Heart right ventricle (tissue), 16 donors: ENCODE measurements around the gene CHKA. TPM values are rescaled to one million over a fixed set of nuclear protein-coding genes. Genes with fewer than 3 reads are reported as not detected.
A peak's percentile ranks its signal among the peaks of the same experiment; 100 is the strongest.

Source experiments
- ATAC-seq, 8 donors: fragments of 200-7000 bp; cut with Tn5 transposase; one replicate each; pipeline ENCODE4 v1.9.1; 2020; ENCODE audit warnings: mild to moderate bottlenecking in 8 of 8, moderate library complexity in 8 of 8, moderate number of reproducible peaks in 1 of 8
- DNase-seq, 2 donors: peaks; one replicate each; pipeline ENCODE4 v3.0.0-alpha.2; 2020
- H3K27ac ChIP-seq, 10 donors: fragments of 200-600 bp; sonication (generic) in 2 of 10; one replicate each; pipeline versions ENCODE4 v1.5.0 to v1.8.0; 2020 to 2022; ENCODE audit warnings: mild to moderate bottlenecking in 3 of 10
- H3K27me3 ChIP-seq, 7 donors: fragments of 200-600 bp; one replicate each; pipeline ENCODE4 v1.8.0; 2021 to 2022; ENCODE audit warnings: mild to moderate bottlenecking in 2 of 7
- H3K36me3 ChIP-seq, 9 donors: fragments of 200-600 bp; sonication (generic) in 1 of 9; one replicate each; pipeline versions ENCODE4 v1.5.0 to v1.8.0; 2020 to 2022; ENCODE audit warnings: mild to moderate bottlenecking in 2 of 9
- H3K4me1 ChIP-seq, 9 donors: fragments of 200-600 bp; sonication (generic) in 1 of 9; one replicate each; pipeline versions ENCODE4 v1.5.0 to v1.8.0; 2020 to 2022; ENCODE audit warnings: mild to moderate bottlenecking in 4 of 9
- H3K4me3 ChIP-seq, 10 donors: fragments of 200-600 bp; sonication (generic) in 2 of 10; one replicate each; pipeline versions ENCODE4 v1.5.0 to v1.8.0; 2020 to 2022; ENCODE audit warnings: mild to moderate bottlenecking in 7 of 10, moderate library complexity in 2 of 10
- H3K9me3 ChIP-seq, 11 donors: fragments of 200-600 bp in 10 of 11; sonication (generic) in 2 of 11; one replicate each; pipeline versions ENCODE4 v1.5.0 to v1.8.0; 2013 to 2022; ENCODE audit warnings: mild to moderate bottlenecking in 2 of 11, control low read depth in 1 of 11, moderate library complexity in 1 of 11
- CTCF ChIP-seq, 9 donors: fragments of 200-600 bp; sonication (generic) in 2 of 9; IDR thresholded peaks; one replicate each; pipeline versions ENCODE4 v1.5.0 to v1.8.0; 2021 to 2022; ENCODE audit warnings: antibody characterized with exemption in 9 of 9, mild to moderate bottlenecking in 5 of 9, moderate library complexity in 1 of 9
- WGBS, 2 donors: extraction: QIAGEN DNeasy Blood & Tissue Kit; methylation state at CpG; one replicate each; pipeline ENCODE4 v1.1.7; 2013; ENCODE audit warnings: inconsistent platforms in 1 of 2; 5-methylcytosine and 5-hydroxymethylcytosine counted together
- intact Hi-C, 10 donors: fragments of 100-400 bp; cut with DNase I; formaldehyde crosslinking; loops; one replicate each; pipeline versions ENCODE4 v1.11.1 to v1.14.2; 2022
- polyA plus RNA-seq, 2 donors: library from polyadenylated mRNA; stranded (reverse); fragments of 200-250 nt; gene quantifications; one replicate each; pipeline ENCODE4 v1.2.3, GENCODE V29; 2013
- total RNA-seq, 10 donors: library from RNA; stranded (reverse); fragmentation: NEBNext Ultra II Directional in 3 of 10; extraction: Animal tissue kit (Norgen Biotek cat#: 25700) in 3 of 10; gene quantifications; one replicate each; pipeline versions ENCODE4 v1.2.1 to v1.2.4, GENCODE V29; 2021 to 2023
- donor health status: Arrhythmogenic right ventricular cardiomyopathy.
- donor health status: ischemic (EF 13 %, LVEDD 7.1; RV severe dilation, severe dysfunction).
- donor health status: healthy with polysubstance abuse.
- donor health status: DM: no; HTN: yes; CAD: no.
- donor health status: DM: no; HTN: no; CAD: no.
- donor health status: ischemic (EF 25% LVEDD 6.9; RV normal size, moderate dysfunction).
- donor health status: ischemic (EF 25% LVEDD 5.7; RV mildly dilated, moderate dysfunction).
- donor health status: healthy.
- donor health status: DM: yes; HTN: yes; CAD: no.
- donor health status: Ischemic cardiomyopathy.
- donor health status: ischemic (EF 35%, LVEDD 5.7; RV mildly dilated, moderate dysfunction).
- donor health status: nonischemic (EF 11% LVEDD 7.7; RV severe dilation, severe dysfunction).
- donor health status: DM: yes; HTN: yes; CAD: no.
- donor health status: PGD.
- donor health status: ischemic (EF 29% LVEDD 5.4; RV normal size, mild dysfunction).
- donor health status: nonischemic (EF 23%, LVEDD 6.1; RV moderate dilation, normal function).

Gene CHKA
- total and polyA plus RNA-seq, 12 donors = 7.0 to 66.1 (median 9.6) TPM

GRCh38 chr11:68016161-68016903 is 104.9 kb downstream of the CHKA start:
- DNase-seq (no peak), ATAC-seq (no peak)
- no peak overlapping the region for H3K4me3 ChIP-seq
- intact Hi-C loops = loop anchor here in 2 of 10 donors (5.0 to 10.0 kb wide), 2 partner anchors 188 to 1726 kb away; no protein-coding TSS in a partner anchor
- H3K27ac ChIP-seq = no peak overlapping the region
- WGBS, 2 donors = 65 to 78% methylated on average over 13 of the region's 13 CpGs
- H3K4me1 ChIP-seq = peaks cover 0 to 38% (median 5%) of the 10 kb centered on the region in 9 donors
- no peaks in the 10 kb centered on the region for H3K27me3 ChIP-seq
- no peak for TF ChIP-seq CTCF (IDR thresholded peaks at IDR 0.05)
- H3K9me3 ChIP-seq = no peaks in the 10 kb centered on the region
- peaks cover 0 to 13% (median 0%) of the 10 kb centered on the region in 9 donors for H3K36me3 ChIP-seq

DNA sequence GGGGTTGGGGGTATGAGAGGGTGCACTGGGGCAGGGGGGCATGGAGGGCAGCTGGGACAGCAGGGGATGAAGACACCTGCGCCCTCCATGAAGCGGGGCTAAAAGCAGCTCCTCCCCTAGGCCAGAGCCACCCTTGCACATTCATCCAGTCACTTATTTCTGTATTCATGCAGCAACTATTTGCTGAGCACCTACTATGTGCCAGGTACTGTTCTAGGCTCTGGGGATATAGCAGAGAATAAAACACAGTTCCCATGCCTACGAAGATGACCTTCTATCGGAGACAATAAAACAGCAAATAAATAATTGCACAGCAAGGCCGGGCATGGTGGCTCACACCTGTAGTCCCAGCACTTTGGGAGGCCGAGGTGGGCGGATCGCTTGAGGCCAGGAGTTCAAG is 105.7 kb downstream of the CHKA start:
- H3K27me3 ChIP-seq = no peaks in the 10 kb centered on the region
- intact Hi-C loops = loop anchor here in 2 of 10 donors (5.0 to 10.0 kb wide), 2 partner anchors 189 to 1727 kb away; no protein-coding TSS in a partner anchor
- H3K4me1 ChIP-seq = peaks cover 3 to 47% (median 12%) of the 10 kb centered on the region in 9 donors
- 96 to 98% methylated on average over 8 of the region's 8 CpGs for WGBS, 2 donors
- H3K4me3 ChIP-seq = no peak overlapping the region
- DNase-seq (no peak), ATAC-seq (no peak)
- H3K36me3 ChIP-seq = peaks cover 0 to 9% (median 0%) of the 10 kb centered on the region in 9 donors
- no peak for TF ChIP-seq CTCF (IDR thresholded peaks at IDR 0.05)
- no peak overlapping the region for H3K27ac ChIP-seq
- no peaks in the 10 kb centered on the region for H3K9me3 ChIP-seq

DNA sequence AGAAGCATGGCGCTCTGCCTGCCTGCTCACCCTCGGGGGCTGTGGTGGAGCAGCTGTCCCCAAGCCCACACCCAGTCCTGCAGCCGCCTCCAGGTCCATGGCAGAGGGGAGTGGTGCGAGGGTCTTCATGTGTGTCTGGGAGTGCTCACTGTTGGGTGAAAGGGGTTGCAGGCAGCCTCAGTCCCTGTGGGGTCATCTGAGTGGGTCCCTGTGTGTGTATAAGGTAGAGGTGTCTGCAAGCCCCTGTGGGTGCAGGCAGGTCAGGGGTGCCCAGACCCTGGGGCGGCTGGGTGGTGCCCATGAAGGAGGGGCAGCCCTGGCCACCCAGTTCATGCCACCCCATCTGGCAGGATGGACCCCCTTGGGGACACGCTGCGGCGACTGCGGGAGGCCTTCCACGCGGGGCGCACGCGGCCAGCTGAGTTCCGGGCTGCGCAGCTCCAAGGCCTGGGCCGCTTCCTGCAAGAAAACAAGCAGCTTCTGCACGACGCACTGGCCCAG is 106.2 kb downstream of the CHKA start:
- TF ChIP-seq CTCF (IDR thresholded peaks at IDR 0.05) = no peak
- H3K27me3 ChIP-seq = no peaks in the 10 kb centered on the region
- peaks cover 0 to 9% (median 0%) of the 10 kb centered on the region in 9 donors for H3K36me3 ChIP-seq
- DNase-seq (no peak), ATAC-seq (no peak)
- no peak overlapping the region for H3K4me3 ChIP-seq
- intact Hi-C loops = loop anchor here in 2 of 10 donors (5.0 to 10.0 kb wide), 2 partner anchors 190 to 1727 kb away; no protein-coding TSS in a partner anchor
- no peaks in the 10 kb centered on the region for H3K9me3 ChIP-seq
- WGBS, 2 donors = 92% methylated on average over 19 of the region's 19 CpGs
- H3K4me1 ChIP-seq = peaks cover 7 to 52% (median 16%) of the 10 kb centered on the region in 9 donors
- peak overlapping the region in 1 of 10 donors; percentile 66 for H3K27ac ChIP-seq

- whole genome bisulfite sequencing, 2 donors = 61 to 62% methylated on average over 15 to 16 of the region's 16 CpGs
- Histone ChIP-seq H3K27me3 (no peaks in the 10 kb centered on the region), H3K36me3 (peaks cover 0 to 9% (median 0%) of the 10 kb centered on the region in 9 donors), H3K4me3 (no peak overlapping the region), H3K9me3 (no peaks in the 10 kb centered on the region), H3K27ac (peak overlapping the region in 1 of 10 donors; percentile 66), H3K4me1 (peaks cover 10 to 58% (median 23%) of the 10 kb centered on the region in 9 donors)
- intact Hi-C loops = loop anchor here in 1 of 10 donors (10.0 kb wide), 1 partner anchor 190 kb away; no protein-coding TSS in a partner anchor
- DNase-seq (no peak), ATAC-seq (no peak)
- TF ChIP-seq CTCF (IDR thresholded peaks at IDR 0.05) = no peak
Observed at GRCh38 chr11:68014157-68014946, 106.8 kb downstream of the CHKA start.
